ENCODE data around the gene TMEM212. TPM values are rescaled to one million over a fixed set of nuclear protein-coding genes. Genes with fewer than 3 reads are reported as not detected.

Gene TMEM212
- total RNA-seq, 1 experiment from 2014 or later = not detected

- ChIA-PET POLR2A (ENCODE audit: unreplicated experiment) (no interaction called here), CTCF (no interaction called here)
- Histone ChIP-seq H3K36me3 (ENCODE audit: low read depth) (no peaks in the 10 kb centered on the region), H3K9me3 (ENCODE audit: insufficient read depth, low read depth) (no peaks in the 10 kb centered on the region), H3K4me1 (replicated peaks; ENCODE audit: insufficient read depth) (no peaks in the 10 kb centered on the region), H3K4me2 (no peak overlapping the region), H3F3A (ENCODE audit: insufficient read depth, low read depth) (no peaks in the 10 kb centered on the region), H3K4me3 (no peak overlapping the region), H2AFZ (no peak overlapping the region), H3K9me2 (ENCODE audit: insufficient read depth) (no peaks in the 10 kb centered on the region), H4K20me1 (ENCODE audit: insufficient read depth) (no peaks in the 10 kb centered on the region), H3K79me2 (ENCODE audit: low read depth) (no peaks in the 10 kb centered on the region), H3K27ac (no peak overlapping the region), H3K27me3 (ENCODE audit: insufficient read depth, low read depth) (no peaks in the 10 kb centered on the region)
- intact Hi-C loops (cut with micrococcal nuclease; ENCODE audit: unreplicated experiment) = no loop called here
- no peak for DNase-seq
- no peak for TF ChIP-seq EZH2 (IDR thresholded peaks at IDR 0.05; ENCODE audit: low read depth)
- no peak for TF ChIP-seq CTCF (conservative IDR thresholded peaks at IDR 0.05)
- no TSS peak for BruUV-seq (replicated peaks)
These were observed 52.8 kb downstream of the TMEM212 start for GRCh38 chr3:171895900-171896299.

GRCh38 chr3:171896316-171896715 lies 53.2 kb downstream of the TMEM212 start:
- ChIA-PET CTCF (no interaction called here), POLR2A (ENCODE audit: unreplicated experiment) (no interaction called here)
- Histone ChIP-seq H3K79me2 (ENCODE audit: low read depth) (no peaks in the 10 kb centered on the region), H3K27ac (no peak overlapping the region), H3K4me1 (replicated peaks; ENCODE audit: insufficient read depth) (no peaks in the 10 kb centered on the region), H3K4me2 (no peak overlapping the region), H3K36me3 (ENCODE audit: low read depth) (no peaks in the 10 kb centered on the region), H3K9me2 (ENCODE audit: insufficient read depth) (no peaks in the 10 kb centered on the region), H3F3A (ENCODE audit: insufficient read depth, low read depth) (no peaks in the 10 kb centered on the region), H2AFZ (no peak overlapping the region), H3K9me3 (ENCODE audit: insufficient read depth, low read depth) (no peaks in the 10 kb centered on the region), H3K27me3 (ENCODE audit: insufficient read depth, low read depth) (no peaks in the 10 kb centered on the region), H3K4me3 (no peak overlapping the region), H4K20me1 (ENCODE audit: insufficient read depth) (no peaks in the 10 kb centered on the region)
- no peak for DNase-seq
- TF ChIP-seq CTCF (conservative IDR thresholded peaks at IDR 0.05) (no peak), EZH2 (IDR thresholded peaks at IDR 0.05; ENCODE audit: low read depth) (no peak)
- BruUV-seq (replicated peaks) = no TSS peak
- intact Hi-C loops (cut with micrococcal nuclease; ENCODE audit: unreplicated experiment) = no loop called here

GRCh38 chr3:171898192-171898591 lies 55.0 kb downstream of the TMEM212 start:
- H3F3A ChIP-seq (ENCODE audit: insufficient read depth, low read depth) = no peaks in the 10 kb centered on the region
- H3K79me2 ChIP-seq (ENCODE audit: low read depth) = no peaks in the 10 kb centered on the region
- ChIA-PET POLR2A (ENCODE audit: unreplicated experiment) (no interaction called here), CTCF (no interaction called here)
- no peak overlapping the region for H2AFZ ChIP-seq
- TF ChIP-seq EZH2 (IDR thresholded peaks at IDR 0.05; ENCODE audit: low read depth) = no peak
- no peak for TF ChIP-seq CTCF (conservative IDR thresholded peaks at IDR 0.05)
- H4K20me1 ChIP-seq (ENCODE audit: insufficient read depth) = no peaks in the 10 kb centered on the region
- no peak for DNase-seq
- no peaks in the 10 kb centered on the region for H3K9me2 ChIP-seq (ENCODE audit: insufficient read depth)
- no peaks in the 10 kb centered on the region for H3K27me3 ChIP-seq (ENCODE audit: insufficient read depth, low read depth)
- no peaks in the 10 kb centered on the region; the same call in 1 of the 2 replicates for H3K4me1 ChIP-seq (replicated peaks; ENCODE audit: insufficient read depth)
- no peak overlapping the region for H3K4me2 ChIP-seq
- H3K36me3 ChIP-seq (ENCODE audit: low read depth) = no peaks in the 10 kb centered on the region
- no TSS peak for BruUV-seq (replicated peaks)
- H3K27ac ChIP-seq = no peak overlapping the region
- H3K4me3 ChIP-seq = no peak overlapping the region
- no peaks in the 10 kb centered on the region for H3K9me3 ChIP-seq (ENCODE audit: insufficient read depth, low read depth)
- intact Hi-C loops (cut with micrococcal nuclease; ENCODE audit: unreplicated experiment) = no loop called here

Measured in PC-9 (cell line).